Measurements from ENCODE around the gene MAP3K10. TPM values are rescaled to one million over a fixed set of nuclear protein-coding genes. Genes with fewer than 3 reads are reported as not detected.
"Not testable (repeated sequence)": the region's sequence is repeated elsewhere in the genome, so short reads cannot be mapped to it uniquely, and the experiment has no call there.

MAP3K10 gene
- 10 to 100 TPM; 19.9 to 25.4 TPM for total RNA-seq

- peak; percentile 91 for ATAC-seq
- H3K9me3 Mint-ChIP-seq (ENCODE audit: low read depth), result no peaks in the 10 kb centered on the region
- CTCF ChIA-PET, result interaction anchor here (0.7 to 2.3 kb wide), 9 partner anchors 16 to 400 kb away, joined by 3 to 11 read pairs (median 3); no protein-coding TSS in a partner anchor
These were observed at the start of gene MAP3K10 for GRCh38 chr19:40190891-40191835. MAP3K10 (plus strand) TSS chr19:40191426; CDS start chr19:40192032, 606 bp downstream.

DNA sequence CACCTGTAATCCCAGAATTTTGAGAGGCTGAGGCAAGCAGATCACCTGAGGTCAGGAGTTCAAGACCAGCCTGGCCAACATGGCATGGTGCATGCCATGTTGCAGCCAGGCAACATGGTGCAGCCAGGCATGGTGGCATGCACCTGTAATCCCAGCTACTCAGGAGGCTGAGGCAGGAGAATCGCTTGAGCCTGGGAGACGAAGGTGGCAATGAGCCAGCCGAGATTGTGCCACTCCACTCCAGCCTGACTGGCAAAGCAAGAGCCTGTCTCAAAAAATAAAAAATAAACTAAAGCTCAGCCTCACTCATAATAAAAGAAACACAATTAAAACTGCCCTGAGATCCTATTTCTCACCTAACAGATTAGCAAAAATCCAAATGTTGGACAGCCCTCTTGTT is 49.7 kb upstream of the MAP3K10 start:
- Mint-ChIP-seq H3K4me1 (peaks cover 27% of the 10 kb centered on the region), H3K36me3 (no peaks in the 10 kb centered on the region), H3K9me3 (ENCODE audit: low read depth) (no peaks in the 10 kb centered on the region), H3K4me3 (no peak overlapping the region), H3K27ac (no peak overlapping the region), H3K27me3 (peaks cover 4% of the 10 kb centered on the region)
- CTCF ChIA-PET, result interaction anchor here (1.3 to 4.9 kb wide), 2 partner anchors 23 to 49 kb away, joined by 3 to 30 read pairs; no protein-coding TSS in a partner anchor
- DNase-seq (no peak), ATAC-seq (no peak)

More at GRCh38 chr19:40190891-40191835, at the start of gene MAP3K10:
- Mint-ChIP-seq H3K27ac (peak within 1 kb of the TSS; percentile 92), H3K36me3 (no peaks in the 10 kb centered on the region), H3K4me1 (peaks cover 22% of the 10 kb centered on the region), H3K27me3 (peaks cover 4% of the 10 kb centered on the region), H3K4me3 (peak within 1 kb of the TSS; percentile 81)
- peak; percentile 89 for DNase-seq

GRCh38 chr19:40143612-40144011 is 47.6 kb upstream of the MAP3K10 start:
- DNase-seq, result peak; percentile 70
- no peaks in the 10 kb centered on the region for H3K36me3 Mint-ChIP-seq
- CTCF ChIA-PET, result interaction anchor here (0.7 to 4.9 kb wide), 13 partner anchors 9 to 491 kb away, joined by 3 to 30 read pairs (median 4); partner anchors contain the start of genes PSMC4 and ZNF780A
- H3K4me3 Mint-ChIP-seq, result peak overlapping the region; percentile 47
- peak; percentile 67 for ATAC-seq
- peak overlapping the region; percentile 86 for H3K27ac Mint-ChIP-seq
- peaks cover 41% of the 10 kb centered on the region for H3K4me1 Mint-ChIP-seq
- H3K9me3 Mint-ChIP-seq (ENCODE audit: low read depth), result no peaks in the 10 kb centered on the region
- no peaks in the 10 kb centered on the region for H3K27me3 Mint-ChIP-seq

DNA sequence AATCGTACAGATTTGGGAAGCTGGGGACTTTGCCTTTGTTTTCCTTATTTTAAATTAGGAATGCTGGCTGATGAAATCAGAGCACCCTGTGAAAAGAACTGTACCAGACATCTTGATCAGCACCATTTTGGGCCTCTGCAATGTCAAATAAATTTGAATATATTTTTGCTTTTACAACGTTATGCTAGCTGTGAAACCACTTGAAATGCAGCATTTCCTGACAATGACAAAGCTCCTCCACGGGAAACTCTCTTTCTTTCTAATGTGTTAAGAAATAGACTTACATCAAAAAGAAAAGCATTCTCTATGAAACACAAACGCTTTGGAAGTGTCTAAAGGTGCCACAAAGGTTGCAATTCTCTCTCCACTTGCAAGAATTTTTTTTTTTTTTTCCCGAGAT is 47.1 kb upstream of the MAP3K10 start:
- peaks cover 41% of the 10 kb centered on the region for H3K4me1 Mint-ChIP-seq
- no peak for DNase-seq

GRCh38 chr19:40144947-40145748 is 46.1 kb upstream of the MAP3K10 start:
- Mint-ChIP-seq H3K4me1 (peaks cover 41% of the 10 kb centered on the region), H3K4me3 (no peak overlapping the region)

More for the DNA sequence above, 47.1 kb upstream of the MAP3K10 start:
- Mint-ChIP-seq H3K27ac (peak overlapping the region; percentile 86), H3K27me3 (no peaks in the 10 kb centered on the region), H3K9me3 (ENCODE audit: low read depth) (no peaks in the 10 kb centered on the region), H3K4me3 (peak overlapping the region; percentile 16), H3K36me3 (no peaks in the 10 kb centered on the region)
- ATAC-seq, result peak; percentile 46
- CTCF ChIA-PET, result interaction anchor here (0.7 to 4.9 kb wide), 13 partner anchors 10 to 490 kb away, joined by 3 to 30 read pairs (median 4); partner anchors contain the start of genes PSMC4 and ZNF780A

DNA sequence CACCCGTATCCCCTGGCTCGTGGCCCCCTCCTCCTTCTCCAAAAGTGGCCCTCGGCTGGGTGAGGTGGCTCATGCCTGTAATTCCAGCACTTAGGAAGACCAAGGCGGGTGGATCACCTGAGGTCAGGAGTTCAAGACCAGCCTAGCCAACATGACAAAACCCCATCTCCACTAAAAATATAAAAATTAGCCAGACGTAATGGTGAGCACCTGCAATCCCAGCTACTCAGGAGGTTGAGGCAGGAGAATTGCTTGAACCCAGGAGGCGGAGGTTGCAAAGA is 45.5 kb upstream of the MAP3K10 start:
- ATAC-seq; H3K36me3 Mint-ChIP-seq; H3K4me3 Mint-ChIP-seq; H3K9me3 Mint-ChIP-seq (ENCODE audit: low read depth); H3K27me3 Mint-ChIP-seq; H3K27ac Mint-ChIP-seq: not testable (repeated sequence)
- peaks cover 41% of the 10 kb centered on the region for H3K4me1 Mint-ChIP-seq
- DNase-seq, result peak; percentile 31
- CTCF ChIA-PET, result interaction anchor here (2.2 to 4.9 kb wide), 3 partner anchors 8 to 19 kb away, joined by 5 to 30 read pairs (median 10); no protein-coding TSS in a partner anchor

More at GRCh38 chr19:40144947-40145748, 46.1 kb upstream of the MAP3K10 start:
- H3K27ac Mint-ChIP-seq, result peak overlapping the region; percentile 73
- no peaks in the 10 kb centered on the region for H3K9me3 Mint-ChIP-seq (ENCODE audit: low read depth)
- no peaks in the 10 kb centered on the region for H3K36me3 Mint-ChIP-seq
- peak; percentile 23 for DNase-seq
- ATAC-seq, result peak; percentile 48
- CTCF ChIA-PET, result interaction anchor here (1.2 to 4.9 kb wide), 5 partner anchors 9 to 352 kb away, joined by 4 to 30 read pairs (median 6); partner anchors contain the start of gene PSMC4
- H3K27me3 Mint-ChIP-seq, result no peaks in the 10 kb centered on the region

GRCh38 chr19:40147338-40147692 is 43.9 kb upstream of the MAP3K10 start:
- H3K4me3 Mint-ChIP-seq, result no peak overlapping the region
- H3K36me3 Mint-ChIP-seq, result no peaks in the 10 kb centered on the region
- H3K4me1 Mint-ChIP-seq, result peaks cover 40% of the 10 kb centered on the region
- ATAC-seq (no peak), DNase-seq (peak; percentile 31)
- H3K27me3 Mint-ChIP-seq, result no peaks in the 10 kb centered on the region
- CTCF ChIA-PET, result interaction anchor here (1.3 to 1.4 kb wide), 2 partner anchors 9 to 18 kb away, joined by 4 to 6 read pairs; no protein-coding TSS in a partner anchor
- no peaks in the 10 kb centered on the region for H3K9me3 Mint-ChIP-seq (ENCODE audit: low read depth)
- H3K27ac Mint-ChIP-seq, result peak overlapping the region; percentile 29

DNA sequence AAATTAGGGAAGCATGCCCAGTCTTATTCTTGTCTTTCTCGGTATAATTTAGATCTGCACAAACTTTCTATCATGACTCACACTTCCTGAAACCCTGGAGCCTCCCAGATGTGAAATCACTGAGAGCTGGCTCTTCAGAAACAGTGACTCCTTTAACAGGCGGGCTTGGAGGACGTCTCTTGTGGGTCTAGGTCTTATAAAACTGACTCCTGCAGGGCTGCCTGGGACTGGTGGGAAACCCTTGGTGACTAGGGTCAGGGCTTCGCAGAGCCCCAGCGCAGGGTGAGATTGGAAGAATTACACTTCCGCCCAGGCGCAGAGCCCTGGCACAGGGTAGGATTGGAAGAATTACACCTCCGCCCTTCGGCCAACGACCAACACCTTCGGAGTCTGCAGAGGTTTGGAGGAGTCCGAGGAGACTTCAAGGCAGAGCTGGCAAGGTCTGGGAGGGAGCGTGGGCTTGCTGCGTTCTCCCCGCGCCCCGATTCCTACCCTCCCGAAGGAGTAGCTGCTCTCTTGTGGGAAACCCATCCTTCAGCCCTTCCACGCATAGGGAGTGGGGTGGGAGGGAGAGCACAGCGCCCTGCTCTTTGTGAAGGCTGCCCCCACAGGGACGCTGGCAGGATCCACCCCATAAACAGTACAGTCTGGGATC is 43.4 kb upstream of the MAP3K10 start:
- DNase-seq, result peak; percentile 39
- Mint-ChIP-seq H3K27ac (peak overlapping the region; percentile 29), H3K9me3 (ENCODE audit: low read depth) (no peaks in the 10 kb centered on the region), H3K36me3 (no peaks in the 10 kb centered on the region), H3K27me3 (no peaks in the 10 kb centered on the region), H3K4me3 (no peak overlapping the region), H3K4me1 (peaks cover 36% of the 10 kb centered on the region)
- no peak for ATAC-seq
- CTCF ChIA-PET, result interaction anchor here (1.4 kb wide), 1 partner anchor 8 kb away, joined by 4 read pairs; no protein-coding TSS in a partner anchor

DNA sequence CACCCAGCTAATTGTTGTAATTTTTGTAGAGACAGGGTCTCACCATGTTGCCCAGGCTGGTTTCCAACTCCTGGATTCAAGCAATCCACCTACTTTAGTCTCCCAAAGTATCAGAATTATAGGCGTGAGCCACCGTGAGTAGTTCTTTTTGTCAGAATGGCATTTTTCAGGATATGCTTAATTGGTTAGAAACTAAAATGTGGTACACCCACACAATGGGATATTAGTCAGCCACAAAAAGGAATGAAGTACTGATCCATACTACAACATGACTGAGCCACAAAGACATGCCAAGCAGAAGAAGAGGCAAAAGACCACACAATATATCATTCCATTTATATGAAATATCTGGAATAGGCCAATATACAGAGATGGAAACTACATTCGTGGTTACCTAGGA is 41.7 kb upstream of the MAP3K10 start:
- Mint-ChIP-seq H3K9me3 (ENCODE audit: low read depth) (no peaks in the 10 kb centered on the region), H3K4me1 (peaks cover 24% of the 10 kb centered on the region), H3K27ac (no peak overlapping the region), H3K4me3 (no peak overlapping the region), H3K36me3 (no peaks in the 10 kb centered on the region), H3K27me3 (no peaks in the 10 kb centered on the region)
- CTCF ChIA-PET, result no interaction called here
- peak; percentile 4 for DNase-seq
- ATAC-seq, result no peak

DNA sequence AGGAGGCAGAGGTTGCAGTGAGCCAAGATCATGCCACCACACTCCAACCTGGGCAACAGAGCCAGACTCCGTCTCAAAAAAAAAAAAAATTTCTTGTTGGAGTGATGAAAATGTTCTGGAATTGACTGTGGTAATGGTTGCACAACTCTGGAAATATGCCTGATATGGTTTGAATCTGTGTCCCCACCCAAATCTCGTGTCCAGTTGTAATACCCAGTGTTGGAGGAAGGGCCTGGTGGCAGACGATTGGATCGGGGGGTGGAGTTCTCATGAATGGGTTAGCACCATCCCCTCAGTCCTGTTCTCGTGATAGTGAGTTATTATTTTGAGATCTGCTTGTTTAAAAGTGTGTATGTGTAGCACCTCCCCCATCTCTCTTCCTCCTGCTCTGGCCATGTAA is 41.1 kb upstream of the MAP3K10 start:
- DNase-seq (peak; percentile 7), ATAC-seq (no peak)
- H3K27ac Mint-ChIP-seq, result no peak overlapping the region
- H3K4me3 Mint-ChIP-seq, result no peak overlapping the region
- H3K36me3 Mint-ChIP-seq, result no peaks in the 10 kb centered on the region
- CTCF ChIA-PET, result interaction anchor here (1.6 kb wide), 1 partner anchor 15 kb away, joined by 5 read pairs; no protein-coding TSS in a partner anchor
- H3K4me1 Mint-ChIP-seq, result peaks cover 21% of the 10 kb centered on the region
- no peaks in the 10 kb centered on the region for H3K27me3 Mint-ChIP-seq
- H3K9me3 Mint-ChIP-seq (ENCODE audit: low read depth), result no peaks in the 10 kb centered on the region

GRCh38 chr19:40154121-40154680 is 37.0 kb upstream of the MAP3K10 start:
- H3K27ac Mint-ChIP-seq, result no peak overlapping the region
- H3K36me3 Mint-ChIP-seq, result no peaks in the 10 kb centered on the region
- DNase-seq (no peak), ATAC-seq (no peak)
- CTCF ChIA-PET, result interaction anchor here (0.7 to 2.6 kb wide), 4 partner anchors 9 to 37 kb away, joined by 3 to 10 read pairs (median 6); partner anchors contain the start of gene MAP3K10
- no peak overlapping the region for H3K4me3 Mint-ChIP-seq
- H3K27me3 Mint-ChIP-seq, result no peaks in the 10 kb centered on the region
- no peaks in the 10 kb centered on the region for H3K9me3 Mint-ChIP-seq (ENCODE audit: low read depth)
- H3K4me1 Mint-ChIP-seq, result peaks cover 9% of the 10 kb centered on the region

DNA sequence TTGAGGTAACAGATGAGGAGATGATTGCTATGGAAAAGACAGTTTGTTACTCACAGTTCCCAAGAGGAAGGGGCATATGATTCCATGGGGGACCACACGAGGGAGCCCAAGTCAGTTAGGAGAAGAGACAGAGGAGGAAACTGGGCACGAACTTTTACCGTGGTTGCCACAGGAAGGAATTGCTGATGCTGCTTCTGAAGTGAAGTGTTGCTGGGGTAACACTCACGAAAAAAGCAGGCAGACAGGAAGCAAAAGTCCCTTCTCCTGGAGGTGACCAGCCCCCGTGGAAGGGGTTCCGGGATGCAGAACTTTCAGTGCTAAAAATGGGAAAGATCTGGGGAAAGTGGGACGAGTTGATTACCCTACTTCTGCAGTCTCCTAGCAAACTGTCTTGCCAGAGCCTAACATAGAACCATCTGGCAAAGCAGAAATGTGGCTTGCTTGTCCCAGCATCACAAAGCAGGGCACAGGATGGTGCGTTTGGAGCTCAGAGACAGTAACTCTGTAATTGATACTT is 35.4 kb upstream of the MAP3K10 start:
- Mint-ChIP-seq H3K4me3 (no peak overlapping the region), H3K4me1 (peaks cover 9% of the 10 kb centered on the region), H3K27ac (no peak overlapping the region), H3K36me3 (no peaks in the 10 kb centered on the region), H3K9me3 (ENCODE audit: low read depth) (no peaks in the 10 kb centered on the region), H3K27me3 (no peaks in the 10 kb centered on the region)
- CTCF ChIA-PET, result interaction anchor here (0.9 to 3.3 kb wide), 4 partner anchors 9 to 35 kb away, joined by 3 to 12 read pairs (median 4); no protein-coding TSS in a partner anchor
- peak; percentile 27 for ATAC-seq
- peak; percentile 50 for DNase-seq

Measured in activated CD8-positive, alpha-beta memory T cell treated with anti-CD3 and anti-CD28 coated beads, Interleukin-2, amount 10 ng/mL, durations not matched to agents 7 days and 5 days (primary cell).